Astrocyte (in vitro differentiated cells and primary cell): ENCODE results near the gene IMMP2L.

Experiments used
- EZH2 ChIP-seq: IDR thresholded peaks from 2 replicates; pipeline ENCODE4 v1.6.1; 2012; ENCODE audit warnings: mild to moderate bottlenecking, low read length, inconsistent platforms; ENCODE audit not compliant: insufficient read depth
- TF ChIP-seq, protein P1 (sequence below): IDR thresholded peaks from 2 replicates; pipeline ENCODE4 v1.5.1; 2011; ENCODE audit warnings: low read depth, mild to moderate bottlenecking, inconsistent platforms, low read length, moderate library complexity; ENCODE audit not compliant: insufficient read depth

- TF ChIP-seq, protein P1, sequence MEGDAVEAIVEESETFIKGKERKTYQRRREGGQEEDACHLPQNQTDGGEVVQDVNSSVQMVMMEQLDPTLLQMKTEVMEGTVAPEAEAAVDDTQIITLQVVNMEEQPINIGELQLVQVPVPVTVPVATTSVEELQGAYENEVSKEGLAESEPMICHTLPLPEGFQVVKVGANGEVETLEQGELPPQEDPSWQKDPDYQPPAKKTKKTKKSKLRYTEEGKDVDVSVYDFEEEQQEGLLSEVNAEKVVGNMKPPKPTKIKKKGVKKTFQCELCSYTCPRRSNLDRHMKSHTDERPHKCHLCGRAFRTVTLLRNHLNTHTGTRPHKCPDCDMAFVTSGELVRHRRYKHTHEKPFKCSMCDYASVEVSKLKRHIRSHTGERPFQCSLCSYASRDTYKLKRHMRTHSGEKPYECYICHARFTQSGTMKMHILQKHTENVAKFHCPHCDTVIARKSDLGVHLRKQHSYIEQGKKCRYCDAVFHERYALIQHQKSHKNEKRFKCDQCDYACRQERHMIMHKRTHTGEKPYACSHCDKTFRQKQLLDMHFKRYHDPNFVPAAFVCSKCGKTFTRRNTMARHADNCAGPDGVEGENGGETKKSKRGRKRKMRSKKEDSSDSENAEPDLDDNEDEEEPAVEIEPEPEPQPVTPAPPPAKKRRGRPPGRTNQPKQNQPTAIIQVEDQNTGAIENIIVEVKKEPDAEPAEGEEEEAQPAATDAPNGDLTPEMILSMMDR = no peak
- no peak for TF ChIP-seq EZH2
These were observed 764.6 kb downstream of the IMMP2L start for GRCh38 chr7:110797656-110798055.
